ENCODE measurements around the gene SH3YL1. TPM values are rescaled to one million over a fixed set of nuclear protein-coding genes. Genes with fewer than 3 reads are reported as not detected.

SH3YL1 gene
- polyA plus RNA-seq, 1 of the 3 experiments (the other 2 are of a cell fraction) = 22.7 TPM

- WGBS (ENCODE audit: low lambda C conversion rate) = 89% methylated on average over 2 of the region's 2 CpGs
- no peaks in the 10 kb centered on the region for H3F3A ChIP-seq (replicated peaks; ENCODE audit: insufficient read depth)
- H3K9me2 ChIP-seq = no peaks in the 10 kb centered on the region
- H3K4me2 ChIP-seq = no peak overlapping the region
- H2AFZ ChIP-seq (ENCODE audit: low read depth) = no peak overlapping the region
- no peak for DNase-seq
- no peak overlapping the region for H3K4me3 ChIP-seq (ENCODE audit: low read depth in 2 of 2, low read length in 1 of 2)
- H4K20me1 ChIP-seq (ENCODE audit: insufficient read depth) = no peaks in the 10 kb centered on the region
- H3K79me2 ChIP-seq (ENCODE audit: insufficient read depth) = no peaks in the 10 kb centered on the region
- ChIA-PET POLR2A (no interaction called here), CTCF (interaction anchor here (0.9 to 5.9 kb wide), 5 partner anchors 8 to 412 kb away, joined by 3 to 26 read pairs (median 5); no protein-coding TSS in a partner anchor)
- no peak for TF ChIP-seq CHD2 (IDR thresholded peaks at IDR 0.05; ENCODE audit: low read length, partially characterized antibody)
- no peak for TF ChIP-seq MXI1 (IDR thresholded peaks at IDR 0.05; ENCODE audit: low read depth, low read length)
- no peak for TF ChIP-seq USF1 (IDR thresholded peaks at IDR 0.05; ENCODE audit: borderline replicate concordance, low read depth)
- no peak for TF ChIP-seq TAF1 (IDR thresholded peaks at IDR 0.05; ENCODE audit: borderline replicate concordance, low read depth, low read length)
- no peak for TF ChIP-seq NFIC (IDR thresholded peaks at IDR 0.05; ENCODE audit: borderline replicate concordance)
- no peak for TF ChIP-seq ELF1 (IDR thresholded peaks at IDR 0.05)
- no peak for TF ChIP-seq RXRA (IDR thresholded peaks at IDR 0.05; ENCODE audit: borderline replicate concordance, low read depth)
- TF ChIP-seq REST (IDR thresholded peaks at IDR 0.05; ENCODE audit: low read depth, low read length) = no peak
- TF ChIP-seq JUND (IDR thresholded peaks at IDR 0.05) = no peak
- no peak for TF ChIP-seq SIN3A (IDR thresholded peaks at IDR 0.05; ENCODE audit: borderline replicate concordance, low read depth, low read length)
- TF ChIP-seq RCOR1 (IDR thresholded peaks at IDR 0.05; ENCODE audit: low read length) = no peak
- no peak for TF ChIP-seq CTCF (IDR thresholded peaks at IDR 0.05)
- TF ChIP-seq SMC3 (IDR thresholded peaks at IDR 0.05; ENCODE audit: low read depth, low read length) = no peak
- TF ChIP-seq YY1 (IDR thresholded peaks at IDR 0.05; ENCODE audit: low read depth) = no peak
- TF ChIP-seq MEF2A (IDR thresholded peaks at IDR 0.05; ENCODE audit: borderline replicate concordance, low read depth) = no peak
- no peak for TF ChIP-seq PBX3 (IDR thresholded peaks at IDR 0.05)
- TF ChIP-seq RFX5 (IDR thresholded peaks at IDR 0.05; ENCODE audit: low read length) = no peak
- TF ChIP-seq FOXJ3 (CRISPR knock-in tag; IDR thresholded peaks at IDR 0.05) = no peak
- H3K9ac ChIP-seq = no peak overlapping the region
- no peaks in the 10 kb centered on the region for H3K27me3 ChIP-seq (ENCODE audit: insufficient read depth)
- no peak overlapping the region for H3K27ac ChIP-seq (ENCODE audit: low read depth in 2 of 2, low read length in 1 of 2)
- peaks cover 30 to 34% of the 10 kb centered on the region in 2 experiments for H3K36me3 ChIP-seq (replicated peaks in 1 of 2; ENCODE audit: control insufficient read depth in 1 of 2, insufficient read depth in 2 of 2, low read length in 1 of 2)
- peaks cover 0 to 10% of the 10 kb centered on the region in 2 experiments; a peak in 1 of 4 replicates for H3K4me1 ChIP-seq (ENCODE audit: control insufficient read depth in 1 of 2, insufficient read depth in 2 of 2, low read depth in 1 of 2, low read length in 1 of 2)
- no peaks in the 10 kb centered on the region; the same call in 1 of the 2 replicates for H3K9me3 ChIP-seq
These were observed 8.6 kb downstream of the SH3YL1 start for GRCh38 chr2:255195-255594.

Measured in SK-N-SH (cell line).